ENCODE measurements around the gene CDCP2.

CDCP2 gene

GRCh38 chr1:54139711-54140110 is 13.1 kb downstream of the CDCP2 start:
- Histone ChIP-seq H3K4me2 (no peak overlapping the region), H4K20me1 (no peaks in the 10 kb centered on the region), H3K9me3 (no peaks in the 10 kb centered on the region), H3K27me3 (no peaks in the 10 kb centered on the region), H3K4me1 (no peaks in the 10 kb centered on the region), H3K4me3 (no peak overlapping the region), H3K36me3 (no peaks in the 10 kb centered on the region), H3K27ac (no peak overlapping the region), H3K9ac (no peak overlapping the region)
- no peak for TF ChIP-seq Cebpa-rat (IDR thresholded peaks at IDR 0.05)

GRCh38 chr1:54138994-54139393 is 13.8 kb downstream of the CDCP2 start:
- Histone ChIP-seq H3K27me3 (no peaks in the 10 kb centered on the region), H3K27ac (no peak overlapping the region), H3K4me2 (no peak overlapping the region), H3K4me3 (no peak overlapping the region), H3K9ac (no peak overlapping the region), H3K4me1 (no peaks in the 10 kb centered on the region), H3K9me3 (no peaks in the 10 kb centered on the region), H4K20me1 (no peaks in the 10 kb centered on the region), H3K36me3 (no peaks in the 10 kb centered on the region)
- TF ChIP-seq Cebpa-rat (IDR thresholded peaks at IDR 0.05): no peak

GRCh38 chr1:54137534-54138061 is 15.2 kb downstream of the CDCP2 start:
- no peaks in the 10 kb centered on the region for H3K9me3 ChIP-seq
- no peaks in the 10 kb centered on the region for H3K4me1 ChIP-seq
- H3K27ac ChIP-seq: no peak overlapping the region
- TF ChIP-seq Cebpa-rat (IDR thresholded peaks at IDR 0.05): no peak
- H3K9ac ChIP-seq: no peak overlapping the region
- H3K27me3 ChIP-seq: no peaks in the 10 kb centered on the region
- no peak overlapping the region for H3K4me2 ChIP-seq
- no peaks in the 10 kb centered on the region for H3K36me3 ChIP-seq
- H4K20me1 ChIP-seq: no peaks in the 10 kb centered on the region
- no peak overlapping the region for H3K4me3 ChIP-seq

GRCh38 chr1:54136963-54137533 is 15.8 kb downstream of the CDCP2 start:
- no peaks in the 10 kb centered on the region for H3K9me3 ChIP-seq
- no peak overlapping the region for H3K9ac ChIP-seq
- H3K36me3 ChIP-seq: no peaks in the 10 kb centered on the region
- H3K4me3 ChIP-seq: no peak overlapping the region
- H3K4me1 ChIP-seq: no peaks in the 10 kb centered on the region
- TF ChIP-seq Cebpa-rat (IDR thresholded peaks at IDR 0.05): no peak
- no peak overlapping the region for H3K27ac ChIP-seq
- H3K4me2 ChIP-seq: no peak overlapping the region
- no peaks in the 10 kb centered on the region for H3K27me3 ChIP-seq
- no peaks in the 10 kb centered on the region for H4K20me1 ChIP-seq

- H3K27me3 ChIP-seq: no peaks in the 10 kb centered on the region
- H3K4me3 ChIP-seq: no peak overlapping the region
- H3K4me1 ChIP-seq: no peaks in the 10 kb centered on the region
- H3K9me3 ChIP-seq: no peaks in the 10 kb centered on the region
- H3K27ac ChIP-seq: no peak overlapping the region
- no peak for TF ChIP-seq Cebpa-rat (IDR thresholded peaks at IDR 0.05)
- H4K20me1 ChIP-seq: no peaks in the 10 kb centered on the region
- no peaks in the 10 kb centered on the region for H3K36me3 ChIP-seq
- no peak overlapping the region for H3K4me2 ChIP-seq
- no peak overlapping the region for H3K9ac ChIP-seq
These were observed 16.4 kb downstream of the CDCP2 start for GRCh38 chr1:54136269-54136896.

GRCh38 chr1:54135436-54136120 is 17.2 kb downstream of the CDCP2 start:
- TF ChIP-seq Cebpa-rat (IDR thresholded peaks at IDR 0.05): no peak
- H3K4me2 ChIP-seq: no peak overlapping the region
- H3K9ac ChIP-seq: no peak overlapping the region

GRCh38 chr1:54134295-54134694 is 18.5 kb downstream of the CDCP2 start:
- Histone ChIP-seq H3K4me2 (no peak overlapping the region), H3K27me3 (no peaks in the 10 kb centered on the region), H3K9ac (no peak overlapping the region), H3K4me1 (no peaks in the 10 kb centered on the region), H3K27ac (no peak overlapping the region), H3K9me3 (no peaks in the 10 kb centered on the region), H3K36me3 (no peaks in the 10 kb centered on the region), H4K20me1 (no peaks in the 10 kb centered on the region), H3K4me3 (no peak overlapping the region)
- TF ChIP-seq Cebpa-rat (IDR thresholded peaks at IDR 0.05): no peak

More at GRCh38 chr1:54135436-54136120, 17.2 kb downstream of the CDCP2 start:
- Histone ChIP-seq H3K4me1 (no peaks in the 10 kb centered on the region), H3K27ac (no peak overlapping the region), H3K27me3 (no peaks in the 10 kb centered on the region), H4K20me1 (no peaks in the 10 kb centered on the region), H3K4me3 (no peak overlapping the region), H3K36me3 (no peaks in the 10 kb centered on the region), H3K9me3 (no peaks in the 10 kb centered on the region)

GRCh38 chr1:54132495-54132894 is 20.3 kb downstream of the CDCP2 start:
- Histone ChIP-seq H3K36me3 (no peaks in the 10 kb centered on the region), H3K4me2 (no peak overlapping the region), H3K9ac (no peak overlapping the region), H4K20me1 (no peaks in the 10 kb centered on the region), H3K9me3 (no peaks in the 10 kb centered on the region), H3K4me3 (no peak overlapping the region), H3K27ac (no peak overlapping the region), H3K4me1 (no peaks in the 10 kb centered on the region), H3K27me3 (no peaks in the 10 kb centered on the region)
- no peak for TF ChIP-seq Cebpa-rat (IDR thresholded peaks at IDR 0.05)

- Histone ChIP-seq H3K9me3 (no peaks in the 10 kb centered on the region), H3K27ac (no peak overlapping the region), H3K4me2 (no peak overlapping the region), H3K4me1 (no peaks in the 10 kb centered on the region), H3K4me3 (no peak overlapping the region), H3K27me3 (no peaks in the 10 kb centered on the region), H4K20me1 (no peaks in the 10 kb centered on the region), H3K9ac (no peak overlapping the region), H3K36me3 (no peaks in the 10 kb centered on the region)
- no peak for TF ChIP-seq Cebpa-rat (IDR thresholded peaks at IDR 0.05)
These were observed 21.4 kb downstream of the CDCP2 start for GRCh38 chr1:54131419-54131818.

- no peak overlapping the region for H3K9ac ChIP-seq
- no peak overlapping the region for H3K27ac ChIP-seq
- H3K4me1 ChIP-seq: no peaks in the 10 kb centered on the region
- no peaks in the 10 kb centered on the region for H4K20me1 ChIP-seq
- no peaks in the 10 kb centered on the region for H3K36me3 ChIP-seq
- no peak overlapping the region for H3K4me3 ChIP-seq
- no peak overlapping the region for H3K4me2 ChIP-seq
- no peaks in the 10 kb centered on the region for H3K9me3 ChIP-seq
- TF ChIP-seq Cebpa-rat (IDR thresholded peaks at IDR 0.05): no peak
- H3K27me3 ChIP-seq: no peaks in the 10 kb centered on the region
These were observed 22.9 kb downstream of the CDCP2 start for GRCh38 chr1:54129858-54130257.
